Measurements from ENCODE around the gene KAT2A.

- TF ChIP-seq CTCF (IDR thresholded peaks at IDR 0.05) (no peak), POLR2A (IDR thresholded peaks at IDR 0.05) (no peak)
Observed at GRCh38 chr17:42110301-42111264, 10.6 kb downstream of the KAT2A start.

Measured in esophagus squamous epithelium (tissue), 4 donors.